ENCODE data around the gene PNPT1.
"Not testable (repeated sequence)": the region's sequence is repeated elsewhere in the genome, so short reads cannot be mapped to it uniquely, and the experiment has no call there.

PNPT1 gene

DNA sequence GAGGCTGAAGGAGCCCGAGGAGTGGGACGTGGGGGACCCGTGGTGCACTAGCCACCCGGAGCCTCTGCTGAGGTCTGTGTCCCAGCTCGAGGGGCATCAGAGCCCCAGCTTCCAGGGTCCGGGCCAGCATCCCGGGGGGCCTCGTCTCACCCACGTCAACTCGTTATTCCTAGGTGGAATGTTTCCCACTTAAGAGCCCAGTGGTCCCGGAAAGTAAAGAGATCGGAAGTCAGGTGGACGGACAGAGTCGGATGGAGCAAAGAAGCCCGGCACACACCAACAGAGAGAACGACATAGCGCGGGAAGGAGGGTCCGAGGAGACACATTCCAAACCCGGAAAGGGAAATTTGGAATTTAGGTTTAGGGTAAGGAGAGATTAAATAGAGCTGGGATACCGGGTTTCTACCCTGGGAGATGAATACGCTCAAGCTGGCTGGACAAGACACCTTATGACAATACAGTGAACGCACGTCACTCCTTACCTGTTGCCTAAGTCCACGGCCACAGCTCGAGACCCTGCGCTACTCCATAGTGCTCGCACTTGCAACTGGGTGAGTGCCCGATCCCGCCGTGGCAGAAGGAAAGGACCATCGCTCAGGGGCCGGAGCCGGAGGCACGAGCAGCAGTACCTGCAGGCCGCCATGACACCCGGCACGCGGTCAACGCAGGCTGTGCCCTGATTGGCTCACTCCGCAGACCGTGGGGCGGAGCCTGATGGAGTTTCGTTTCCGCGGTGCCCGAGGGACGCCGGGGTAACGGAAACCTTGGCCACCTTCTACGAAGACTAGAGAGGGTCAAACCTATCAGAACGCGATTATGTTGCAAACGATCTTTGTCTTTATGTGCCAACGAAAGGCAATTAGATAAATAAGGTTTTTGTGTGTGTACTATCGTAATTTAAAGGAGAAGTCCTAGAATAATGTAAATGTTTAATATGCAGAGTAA lies at the start of gene PNPT1:
PNPT1 (minus strand) TSS at position 664 of the 945 bp plus-strand sequence; CDS start at position 643, 21 bp downstream.
- peak; percentile 93 for DNase-seq

DNA sequence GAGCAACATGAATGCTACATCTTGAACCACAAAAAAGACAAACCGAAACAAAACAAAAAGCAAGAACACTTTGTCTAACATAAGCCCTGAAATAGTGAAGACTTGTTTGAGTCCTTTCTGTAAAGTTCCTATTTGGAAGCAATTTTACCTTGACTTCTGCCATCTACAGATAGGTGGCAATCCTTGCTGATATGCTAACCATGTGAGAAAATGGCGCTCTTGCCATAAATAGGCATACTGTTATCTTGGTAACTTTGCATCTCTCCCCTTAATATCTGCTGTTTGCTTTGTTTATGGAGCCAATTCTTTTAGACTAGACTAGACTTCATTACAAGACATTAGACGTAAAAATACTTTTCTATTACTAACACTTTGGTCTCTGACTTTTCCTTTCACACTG lies 49.4 kb upstream of the PNPT1 start:
- no peak for DNase-seq

DNA sequence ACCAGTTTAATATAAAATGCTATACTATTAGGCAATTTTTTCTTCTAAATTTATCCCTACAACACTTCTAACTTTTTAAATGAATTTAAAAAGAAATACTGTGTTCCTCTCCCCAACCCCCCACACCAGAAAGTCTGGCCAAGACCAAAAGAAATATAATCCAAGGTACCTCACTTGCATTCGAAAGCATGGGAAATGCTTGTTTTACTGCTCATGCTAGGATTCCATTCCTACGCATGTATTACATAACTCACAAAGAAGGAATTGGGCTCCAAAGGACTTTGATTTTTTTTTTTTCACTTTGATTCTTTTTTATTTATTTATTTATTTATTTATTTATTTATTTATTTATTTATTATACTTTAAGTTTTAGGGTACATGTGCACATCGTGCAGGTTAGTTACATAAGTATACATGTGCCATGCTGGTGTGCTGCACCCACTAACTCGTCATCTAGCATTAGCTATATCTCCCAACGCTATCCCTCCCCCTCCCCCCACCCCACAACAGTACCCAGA lies 42.4 kb upstream of the PNPT1 start:
- DNase-seq: not testable (repeated sequence)

DNA sequence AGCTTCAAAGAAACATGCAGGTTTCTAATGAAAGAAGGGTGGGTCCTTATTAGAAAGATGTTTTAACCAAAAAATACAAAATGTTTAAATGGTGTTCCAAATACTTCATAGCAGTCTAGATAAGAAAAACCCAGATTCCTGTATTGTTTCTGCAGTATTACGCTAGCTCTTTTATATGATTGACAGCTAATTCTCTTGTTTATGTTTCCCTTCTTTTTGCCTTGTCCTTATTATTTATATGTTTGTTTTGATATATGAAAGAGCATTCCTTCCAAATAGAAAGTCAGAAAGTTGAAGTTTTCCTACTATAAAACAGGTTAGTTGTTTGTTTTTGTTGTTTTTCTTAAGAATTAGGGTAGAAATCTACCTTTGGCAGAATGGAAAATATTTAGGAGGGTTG lies 41.1 kb upstream of the PNPT1 start:
- no peak for DNase-seq

DNA sequence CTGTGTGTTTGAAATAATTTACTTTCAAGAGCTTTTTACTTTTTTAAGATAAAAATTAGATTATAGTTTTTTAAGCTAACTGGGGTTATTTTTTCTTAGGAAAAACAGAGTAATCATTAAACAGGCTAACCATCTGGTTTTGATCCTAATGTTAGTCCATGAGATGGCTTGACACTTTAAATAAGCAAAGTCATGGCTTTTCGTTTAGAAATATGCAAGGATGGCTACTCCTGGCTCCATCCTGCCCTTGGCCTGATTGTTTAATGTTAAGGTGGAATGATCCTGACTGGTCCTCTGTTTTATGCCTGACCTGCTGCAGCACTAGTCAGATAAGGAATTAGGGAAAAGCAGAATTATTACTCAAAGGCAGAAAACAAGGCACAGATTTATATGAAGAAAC lies 39.7 kb upstream of the PNPT1 start:
- DNase-seq: no peak

DNA sequence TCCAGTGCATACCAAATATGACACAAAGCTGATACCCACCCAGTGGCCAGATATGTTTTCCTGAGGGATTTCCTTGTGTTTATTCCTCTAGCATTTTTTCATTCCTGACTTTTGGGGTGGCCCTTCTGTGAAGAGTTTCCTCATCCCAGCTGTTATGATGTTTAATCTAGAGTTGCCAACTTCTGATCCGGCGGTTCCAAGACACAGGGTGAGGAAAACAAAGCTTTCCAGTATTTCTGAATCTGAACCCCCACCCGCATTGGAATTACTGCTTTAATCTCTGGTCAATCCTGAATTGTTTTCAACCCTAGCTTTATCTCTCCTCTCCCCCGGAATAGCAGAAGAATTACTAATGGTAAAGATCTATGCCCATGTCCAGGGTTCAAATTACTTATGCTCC lies 39.2 kb upstream of the PNPT1 start:
- no peak for DNase-seq

DNA sequence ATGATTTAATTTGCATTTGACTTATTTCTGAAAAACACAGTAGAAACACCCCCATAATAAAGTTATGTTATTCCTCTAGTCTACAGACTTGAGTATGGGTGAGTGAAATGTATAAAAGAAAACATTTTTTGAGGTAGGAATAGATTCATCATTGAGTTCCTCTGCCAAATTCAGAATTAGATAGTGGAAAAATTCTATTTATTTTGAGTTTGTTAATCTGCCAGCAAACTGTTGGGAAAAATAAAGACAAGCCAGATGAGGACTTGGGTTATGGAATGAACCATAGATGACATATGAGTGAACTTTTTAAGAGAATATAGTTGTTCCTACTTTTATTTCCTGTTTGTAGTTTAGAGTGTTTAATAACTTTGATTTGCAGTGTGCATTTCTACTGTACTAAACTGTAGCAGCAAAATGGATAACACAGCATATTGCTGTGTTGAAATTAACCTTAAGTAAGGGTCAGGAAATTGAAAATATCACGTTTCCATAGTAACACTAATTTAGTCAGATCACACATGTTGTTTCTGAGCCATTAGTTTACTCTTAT lies 35.6 kb upstream of the PNPT1 start:
- no peak for DNase-seq

DNA sequence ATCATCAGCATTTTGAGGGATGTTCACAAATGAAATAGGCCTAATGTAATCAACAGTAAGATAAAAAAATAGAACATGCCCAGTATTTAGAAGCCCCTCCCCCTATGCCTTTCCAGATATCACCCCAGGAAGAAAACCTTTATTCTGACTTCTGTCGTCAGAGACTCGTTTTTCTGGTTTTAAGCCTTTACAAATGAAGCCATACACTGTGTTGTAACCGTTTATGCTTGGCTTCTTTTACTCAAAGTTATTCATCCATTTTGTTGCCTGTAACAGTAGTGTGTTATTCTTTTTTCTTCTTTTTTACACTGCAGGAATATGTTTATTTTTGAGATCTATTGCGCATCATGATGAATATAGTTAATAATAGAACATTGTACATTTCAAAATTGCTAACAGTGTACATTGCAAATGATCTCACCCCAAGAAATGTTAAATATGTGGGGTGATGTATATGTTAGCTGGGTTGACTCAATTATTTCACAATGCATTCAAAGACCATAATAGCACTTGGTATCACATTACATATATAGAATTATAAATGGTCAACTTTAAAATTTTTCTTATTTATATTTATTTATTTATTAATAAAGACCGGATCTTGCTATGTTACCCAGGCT lies 28.1 kb upstream of the PNPT1 start:
- DNase-seq: no peak

DNA sequence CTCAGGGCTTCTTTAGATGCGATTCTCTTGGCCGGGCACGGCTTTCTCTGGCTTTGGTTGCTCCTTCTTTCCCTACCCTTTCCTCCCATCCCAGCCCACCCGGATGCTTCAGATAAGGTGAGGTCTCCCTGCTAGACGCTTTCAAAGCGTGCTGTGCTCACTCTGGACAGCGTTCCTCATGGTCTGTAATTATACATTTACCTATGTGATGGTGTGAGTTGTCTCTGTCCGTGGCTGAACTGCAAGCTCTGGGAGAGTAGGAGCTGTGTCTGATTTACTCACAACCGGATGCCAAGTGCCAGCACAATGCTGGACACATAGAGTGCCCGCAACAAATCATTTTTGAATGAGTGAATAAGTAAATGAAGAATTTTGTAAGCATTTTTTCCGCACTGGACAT lies 26.8 kb upstream of the PNPT1 start:
- no peak for DNase-seq

DNA sequence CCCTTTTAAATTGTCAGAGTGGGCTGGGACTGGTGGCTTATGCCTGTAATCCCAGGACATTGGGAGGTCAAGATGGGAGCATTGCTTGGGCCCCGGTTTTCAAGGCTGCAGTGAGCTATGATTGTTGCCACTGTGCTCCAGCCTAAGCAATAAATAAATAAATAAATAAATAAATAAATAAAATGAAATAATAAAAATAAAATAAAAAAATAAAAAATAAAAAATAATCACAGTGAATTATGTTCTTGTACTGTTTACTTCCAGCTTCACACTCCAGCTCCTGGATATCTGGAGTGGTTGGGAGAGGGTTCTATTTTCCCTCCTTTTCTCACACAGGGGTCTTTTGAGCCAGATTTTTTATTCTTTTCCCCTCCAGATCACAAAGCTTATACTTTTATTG lies 26.2 kb upstream of the PNPT1 start:
- DNase-seq: no peak

DNA sequence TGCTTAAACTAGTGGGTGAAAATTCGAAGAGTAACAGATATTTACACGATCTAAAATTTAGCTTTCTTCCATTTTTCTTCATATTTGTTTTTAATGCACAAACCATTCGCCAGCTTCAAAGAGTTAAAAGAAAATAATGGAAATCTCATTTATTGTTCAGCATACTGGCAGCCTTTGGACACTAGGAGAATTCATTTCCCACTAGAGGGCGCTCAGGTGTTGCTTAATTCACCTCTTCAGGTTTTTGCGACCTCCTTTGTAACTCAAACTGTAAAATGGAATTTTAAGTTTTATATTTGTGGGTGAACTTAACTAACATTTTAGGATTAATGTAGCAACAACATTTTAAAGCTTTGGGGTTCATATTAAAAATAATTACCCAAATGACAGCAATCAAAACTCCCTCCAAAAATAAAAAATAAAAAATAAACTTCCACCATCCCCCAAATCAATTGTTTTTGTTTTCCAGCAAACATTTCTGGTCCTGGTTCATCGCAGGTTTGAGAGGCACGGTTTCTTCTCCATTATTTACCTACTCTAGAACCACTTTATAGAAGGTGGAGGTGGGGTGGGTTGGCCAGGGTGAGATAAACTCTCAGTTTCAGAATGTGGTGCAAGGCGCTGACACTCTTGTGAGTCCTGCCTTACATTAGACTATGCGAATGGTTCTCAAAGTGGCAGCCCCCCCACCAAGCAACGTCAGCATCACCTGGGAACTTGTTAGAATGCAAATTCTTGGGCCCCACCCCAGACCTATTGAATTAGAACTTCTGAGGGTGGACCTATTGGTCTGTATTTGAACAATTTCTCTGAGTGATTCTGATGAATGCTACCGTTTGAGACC lies 24.7 kb upstream of the PNPT1 start:
- peak; percentile 48 for DNase-seq

DNA sequence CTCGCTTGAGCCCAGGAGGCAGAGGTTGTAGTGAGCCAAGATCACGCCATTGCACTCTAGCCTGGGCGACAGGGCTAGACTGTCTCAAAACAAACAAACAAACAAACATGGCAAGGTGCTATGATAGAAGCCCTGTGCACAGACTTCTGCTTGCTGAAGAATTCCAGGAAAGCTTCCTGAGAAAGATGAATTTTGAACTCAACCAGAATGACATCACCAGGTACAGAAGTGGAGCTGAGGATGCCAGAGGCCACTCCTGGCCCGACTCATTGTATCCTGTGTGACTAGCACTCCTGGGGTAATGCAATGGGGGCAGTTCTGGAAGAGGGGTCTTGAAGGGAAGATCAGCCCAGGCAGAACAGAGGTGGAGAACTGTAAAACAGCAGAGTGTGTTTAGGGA lies 22.0 kb upstream of the PNPT1 start:
- DNase-seq: no peak

DNA sequence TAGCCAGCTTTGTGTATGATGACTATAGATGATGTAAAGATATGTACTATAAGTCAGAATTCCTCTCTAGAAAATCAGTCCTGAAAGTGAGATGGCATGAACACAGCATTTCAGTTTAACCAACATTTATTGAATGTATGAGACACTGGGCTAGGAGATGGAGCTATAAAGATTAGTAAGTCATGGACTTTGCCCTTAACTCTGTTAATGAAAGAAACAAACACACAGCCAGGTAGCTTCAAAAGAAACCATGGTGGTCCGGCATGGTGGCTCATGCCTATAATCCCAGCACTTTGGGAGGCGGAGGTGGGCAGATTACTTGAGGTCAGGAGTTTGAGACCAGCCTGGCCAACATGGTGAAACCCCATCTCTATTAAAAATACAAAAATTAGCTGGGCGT lies 21.5 kb upstream of the PNPT1 start:
- not testable (repeated sequence) for DNase-seq

DNA sequence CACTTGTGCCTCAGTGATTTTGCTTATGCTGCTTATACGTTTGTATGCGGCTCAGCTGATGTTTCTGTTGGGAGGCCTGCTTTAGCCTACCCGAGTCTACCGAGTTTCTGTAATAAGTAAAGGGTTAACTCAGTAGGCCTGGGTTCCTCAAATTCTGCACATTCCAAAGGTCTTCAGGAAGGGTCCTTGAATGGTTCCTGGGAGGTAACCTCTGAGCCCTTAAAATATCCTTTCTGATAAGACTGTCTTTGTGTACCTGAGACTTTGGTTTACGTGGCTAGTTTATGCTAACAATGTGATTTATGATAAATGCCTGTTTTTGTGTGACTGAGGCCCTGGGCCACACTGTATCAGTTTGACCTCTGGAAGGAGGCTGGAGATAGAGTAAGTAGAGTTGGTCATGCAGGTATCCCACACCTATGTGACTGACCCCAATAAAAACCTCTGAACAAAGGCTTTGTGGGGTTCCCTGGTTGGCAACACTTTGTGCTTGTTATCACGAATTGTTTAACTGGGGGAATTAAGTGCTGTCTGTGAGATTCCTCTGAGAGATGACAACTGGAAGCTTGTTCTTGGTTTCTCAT lies 18.9 kb upstream of the PNPT1 start:
- no peak for DNase-seq

DNA sequence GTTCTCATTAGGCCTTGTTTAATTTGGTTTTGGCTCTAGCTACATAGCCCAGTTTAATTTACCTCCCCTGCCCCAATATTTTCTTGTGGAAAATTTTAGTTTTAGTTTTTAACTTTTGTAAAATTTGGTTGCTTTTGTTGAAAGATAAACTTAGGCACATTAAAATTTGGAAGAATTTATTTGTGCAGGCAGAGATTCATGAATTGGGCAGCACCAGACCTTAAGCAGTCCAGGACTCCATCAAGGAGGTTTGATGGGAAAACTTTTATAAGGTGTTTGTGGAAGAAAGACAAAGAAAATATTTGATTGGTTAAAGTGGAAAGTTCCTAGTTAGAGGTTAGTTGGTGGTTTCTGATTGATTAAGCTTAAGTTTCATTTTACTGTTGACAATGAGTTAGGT lies 16.4 kb upstream of the PNPT1 start:
- DNase-seq: no peak

DNA sequence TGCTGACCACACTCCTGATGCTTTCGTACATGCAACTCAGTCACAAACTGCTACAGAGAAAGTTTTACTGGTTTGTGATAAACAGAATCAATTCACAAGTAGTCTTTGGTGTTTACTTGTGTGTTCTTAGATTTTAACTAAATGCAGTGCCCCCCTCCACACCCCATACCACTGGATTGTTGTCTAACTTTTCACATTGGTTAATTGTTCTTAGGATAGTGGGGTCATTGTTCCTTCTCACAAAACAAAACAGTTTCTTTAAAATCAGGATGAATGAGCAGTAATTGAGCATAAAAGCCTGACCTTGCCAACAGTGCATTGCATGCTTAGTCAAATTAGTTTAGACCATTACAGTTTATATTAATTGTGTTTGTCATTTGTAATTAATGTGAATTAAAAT lies 14.1 kb upstream of the PNPT1 start:
- DNase-seq: no peak

DNA sequence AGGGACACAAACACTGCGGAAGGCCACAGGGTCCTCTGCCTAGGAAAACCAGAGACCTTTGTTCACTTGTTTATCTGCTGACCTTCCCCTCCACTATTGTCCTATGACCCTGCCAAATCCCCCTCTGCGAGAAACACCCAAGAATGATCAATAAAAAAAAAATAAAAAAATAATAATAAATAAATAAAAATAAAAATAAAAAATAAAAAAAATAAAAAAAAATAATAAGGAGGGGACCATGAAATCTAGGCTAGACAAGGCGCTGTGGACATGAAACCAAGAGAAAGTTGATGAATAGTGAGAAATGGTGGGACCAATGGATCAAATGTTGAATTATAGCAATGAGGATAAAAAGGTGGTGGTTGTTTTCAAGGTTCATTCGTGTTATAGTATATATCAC lies 12.6 kb upstream of the PNPT1 start:
- not testable (repeated sequence) for DNase-seq

DNA sequence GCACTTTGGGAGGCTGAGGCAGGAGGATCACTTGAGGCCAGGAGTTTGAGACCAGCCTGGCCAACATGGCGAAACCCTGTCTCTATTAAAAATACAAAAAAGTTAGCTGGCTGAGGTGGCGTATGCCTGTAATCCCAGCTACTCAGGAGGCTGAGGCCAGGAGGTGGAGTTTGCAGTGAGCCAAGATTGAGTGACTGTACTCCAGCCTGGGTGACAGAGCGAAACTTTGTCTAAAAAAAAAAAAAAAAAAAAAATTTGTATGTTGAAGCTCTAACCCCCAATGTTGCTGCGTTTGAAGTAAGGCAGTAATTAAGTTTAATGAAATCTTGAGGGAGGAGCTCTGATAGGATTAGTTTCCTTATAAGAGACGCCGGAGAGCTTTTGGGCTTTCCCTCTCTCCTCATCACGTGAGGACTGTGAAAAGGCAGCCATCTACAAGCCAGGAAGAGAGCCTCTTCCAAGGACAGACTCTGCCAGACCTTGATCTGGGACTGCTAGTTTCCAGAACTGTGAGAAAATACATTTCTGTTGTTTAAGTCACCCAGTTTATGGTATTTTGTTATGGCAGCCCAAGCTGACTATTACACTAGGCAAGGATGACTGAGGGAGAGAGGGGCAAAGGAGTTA lies 11.5 kb upstream of the PNPT1 start:
- DNase-seq: no peak

DNA sequence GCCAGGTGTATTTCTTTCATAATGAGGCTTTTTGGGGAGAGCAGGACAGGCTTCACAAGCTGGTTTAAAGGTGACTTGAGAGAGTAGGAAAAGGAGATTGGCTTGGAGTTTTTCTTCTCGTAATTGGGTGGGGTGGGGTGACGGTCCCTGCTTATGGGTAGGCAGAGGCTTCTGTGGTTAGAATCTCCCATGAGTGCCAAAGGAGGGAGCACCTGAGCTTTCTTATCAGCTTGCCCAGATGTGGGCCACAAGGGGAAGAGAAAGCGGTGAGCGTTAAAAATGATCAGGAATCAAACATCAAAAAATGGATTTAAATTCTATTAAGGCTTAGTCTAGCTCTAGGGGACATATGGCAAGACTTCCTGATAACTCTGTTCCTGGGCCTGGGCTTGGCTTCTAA lies 9.7 kb upstream of the PNPT1 start:
- DNase-seq: no peak

DNA sequence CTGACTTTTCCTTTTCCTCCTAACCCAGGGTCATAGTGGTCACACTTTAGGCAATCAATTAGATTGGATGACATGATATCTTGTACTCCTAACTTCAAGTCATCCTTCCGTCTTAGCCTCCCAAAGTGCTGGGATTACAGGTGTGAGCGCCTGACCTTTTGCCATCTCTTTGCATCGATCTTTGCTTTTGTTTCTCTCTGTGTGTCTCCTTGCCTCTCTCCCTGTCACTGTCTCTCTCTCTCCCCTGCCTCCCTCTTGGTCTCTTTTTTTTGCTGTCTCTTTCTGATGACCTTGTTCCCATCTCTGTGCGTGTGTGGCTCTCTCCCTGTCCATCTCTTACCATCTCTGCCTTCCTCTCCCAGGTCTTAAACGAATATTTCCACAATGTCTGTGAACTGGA lies 904 bp downstream of the PNPT1 start:
- not testable (repeated sequence) for DNase-seq

DNA sequence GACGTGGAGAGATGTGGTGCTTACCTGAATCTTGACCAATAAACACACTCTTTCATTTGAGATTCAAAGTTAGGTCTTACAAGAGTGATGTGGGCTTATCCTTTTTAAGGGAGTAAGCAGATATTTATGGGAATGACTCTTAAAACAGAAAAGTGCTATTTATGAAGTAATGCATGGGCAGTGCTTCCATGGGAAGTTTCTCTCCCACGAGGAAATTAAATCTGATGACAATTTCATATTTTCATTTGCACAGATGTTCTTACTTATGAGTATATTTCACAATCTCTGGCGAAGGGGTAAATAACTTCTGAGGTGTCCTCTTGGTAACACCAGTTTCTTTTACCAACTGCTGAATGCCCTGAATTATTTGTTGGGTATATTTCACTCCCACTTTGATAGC lies 21.0 kb downstream of the PNPT1 start:
- no peak for DNase-seq

DNA sequence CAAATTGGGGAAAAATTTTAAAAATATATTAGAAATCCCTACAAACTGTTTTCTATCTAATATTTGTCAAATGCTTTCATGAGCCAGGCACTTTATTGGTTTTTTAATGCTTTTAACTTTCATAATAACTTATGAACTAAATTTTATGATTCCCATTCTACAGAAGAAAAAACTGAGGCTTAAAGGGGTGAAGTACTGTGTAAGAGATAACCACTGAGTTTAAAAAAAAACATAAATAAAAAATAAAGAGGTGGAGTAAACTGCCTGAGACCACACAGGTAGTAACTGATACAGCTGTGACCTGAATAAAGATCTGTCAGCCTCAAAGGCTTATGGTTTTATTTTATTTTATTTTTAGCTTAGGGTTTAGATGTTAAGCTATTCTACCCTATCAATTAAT lies 24.7 kb downstream of the PNPT1 start:
- DNase-seq: no peak
